Activated T-helper 17 cell treated with anti-CD3 and anti-CD28 coated beads, Interleukin-2, amount 50 U/mL, for 72 hours (primary cell): ENCODE data around the gene TMEM132A. TPM values are rescaled to one million over a fixed set of nuclear protein-coding genes. Genes with fewer than 3 reads are reported as not detected.

Experiments
- ATAC-seq: fragments of 150-1000 bp; cut with Tn5 transposase; replicated peaks from 2 replicates; pipeline ENCODE4 v1.10.0; 2021; ENCODE audit warnings: mild to moderate bottlenecking, moderate library complexity
- H3K27ac Mint-ChIP-seq: one replicate; pipeline ENCODE4 v1.8.0; 2022; ENCODE audit warnings: mixed read lengths
- H3K27me3 Mint-ChIP-seq: one replicate; pipeline ENCODE4 v1.8.0; 2022; ENCODE audit warnings: mixed read lengths
- H3K36me3 Mint-ChIP-seq: one replicate; pipeline ENCODE4 v1.8.0; 2022; ENCODE audit warnings: low read depth, mild to moderate bottlenecking, mixed read lengths
- H3K4me1 Mint-ChIP-seq: one replicate; pipeline ENCODE4 v1.8.0; 2022; ENCODE audit warnings: mixed read lengths
- H3K4me3 Mint-ChIP-seq: one replicate; pipeline ENCODE4 v1.8.0; 2022; ENCODE audit warnings: mild to moderate bottlenecking, mixed read lengths
- H3K9me3 Mint-ChIP-seq: one replicate; pipeline ENCODE4 v1.8.0; 2022; ENCODE audit warnings: mixed read lengths
- total RNA-seq, 2 donors: library from RNA; stranded (reverse); gene quantifications; one replicate each; pipeline ENCODE4 v1.2.3, GENCODE V29; 2022

Gene TMEM132A
- total RNA-seq, 2 donors from 2014 or later, result 0.29 TPM; not detected in 1

DNA sequence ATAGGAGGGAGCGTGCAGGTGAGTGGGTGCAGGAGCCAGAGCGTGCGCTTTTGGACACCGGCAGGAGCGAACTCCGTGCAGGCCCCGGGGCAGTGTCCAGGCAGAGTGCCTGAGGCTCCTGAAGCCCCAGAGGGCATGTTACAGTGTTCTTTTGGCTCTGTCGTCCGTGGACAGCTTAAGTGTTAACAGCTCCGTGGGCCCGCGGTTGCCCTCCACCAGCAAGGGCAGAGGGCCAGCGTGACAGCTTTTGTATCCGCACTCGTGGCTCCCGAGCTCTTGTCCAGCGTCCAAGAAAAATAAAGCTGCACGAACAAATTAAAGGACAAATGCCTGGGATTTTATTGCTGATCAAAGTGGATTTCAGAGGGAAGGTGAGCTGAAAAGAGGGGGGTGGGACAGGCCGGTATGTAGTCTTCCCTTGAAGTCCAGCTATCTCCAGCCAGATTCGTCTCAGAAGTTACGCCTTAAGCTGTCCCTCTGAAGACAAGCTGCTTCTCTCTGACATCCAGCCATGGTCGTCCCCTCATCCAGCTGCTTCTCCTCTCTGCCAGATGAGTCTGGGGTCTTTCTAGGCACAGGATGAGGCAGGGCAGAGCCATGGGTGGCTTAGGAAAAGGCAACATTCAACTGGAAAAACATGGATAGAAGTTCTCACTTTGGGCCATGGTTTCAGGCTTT is 11.3 kb upstream of the TMEM132A start:
- H3K27me3 Mint-ChIP-seq, result no peaks in the 10 kb centered on the region
- peaks cover 18% of the 10 kb centered on the region for H3K36me3 Mint-ChIP-seq
- H3K4me1 Mint-ChIP-seq, result peaks cover 39% of the 10 kb centered on the region
- no peaks in the 10 kb centered on the region for H3K9me3 Mint-ChIP-seq
- H3K4me3 Mint-ChIP-seq, result peak overlapping the region; percentile 93
- ATAC-seq, result no peak
- H3K27ac Mint-ChIP-seq, result peak overlapping the region; percentile 90

GRCh38 chr11:60913793-60914632 is 10.2 kb upstream of the TMEM132A start, which contains the start of gene TMEM109:
Gene TMEM109 (plus strand): TSS chr11:60914158. CDS start chr11:60919694, 5,536 bp downstream.
- H3K4me3 Mint-ChIP-seq, result peak within 1 kb of the TSS; percentile 93
- H3K36me3 Mint-ChIP-seq, result peaks cover 28% of the 10 kb centered on the region
- ATAC-seq, result peak; percentile 80
- peak within 1 kb of the TSS; percentile 90 for H3K27ac Mint-ChIP-seq
- no peaks in the 10 kb centered on the region for H3K27me3 Mint-ChIP-seq
- H3K4me1 Mint-ChIP-seq, result peaks cover 39% of the 10 kb centered on the region
- no peaks in the 10 kb centered on the region for H3K9me3 Mint-ChIP-seq

- peaks cover 39% of the 10 kb centered on the region for H3K4me1 Mint-ChIP-seq
- ATAC-seq, result peak; percentile 27
These were observed 9.5 kb upstream of the TMEM132A start for GRCh38 chr11:60914633-60915247.

DNA sequence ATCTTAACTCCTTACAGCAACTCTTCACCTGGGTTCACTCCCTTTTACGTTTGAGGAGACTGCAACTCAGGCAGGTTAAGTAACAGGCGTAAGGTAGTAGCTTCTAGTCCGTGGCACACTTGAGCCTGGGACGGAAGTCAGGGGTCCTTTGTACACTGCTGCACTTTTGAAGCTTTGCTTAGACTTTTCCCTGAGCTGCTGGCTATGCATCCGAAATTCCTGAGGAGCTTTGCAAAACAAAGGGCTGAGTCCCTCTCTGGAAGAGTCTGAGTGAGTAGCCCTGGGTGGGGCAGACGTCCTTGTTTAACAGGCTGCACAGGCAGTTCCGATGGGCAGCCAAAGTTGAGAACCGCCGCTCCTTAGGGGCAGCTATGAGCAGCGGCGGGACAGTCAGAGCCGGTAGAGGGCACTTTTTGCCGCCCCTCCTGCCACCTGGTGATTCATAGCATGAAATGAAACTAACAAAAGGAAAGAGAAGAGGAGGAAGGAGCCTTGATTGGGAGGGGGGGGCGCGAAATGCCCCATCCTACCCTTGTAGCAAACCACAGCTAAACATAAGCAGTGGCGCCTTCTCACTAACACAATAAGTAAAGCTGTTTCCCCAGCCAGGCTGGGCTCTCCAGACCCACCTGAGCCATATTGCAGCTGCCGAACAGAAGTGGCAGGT is 8.9 kb upstream of the TMEM132A start:
- Mint-ChIP-seq H3K36me3 (peaks cover 42% of the 10 kb centered on the region), H3K9me3 (no peaks in the 10 kb centered on the region), H3K4me1 (peaks cover 38% of the 10 kb centered on the region), H3K27ac (peak overlapping the region; percentile 87), H3K27me3 (no peaks in the 10 kb centered on the region), H3K4me3 (peak overlapping the region; percentile 93)
- peak; percentile 66 for ATAC-seq

More at GRCh38 chr11:60914633-60915247, 9.5 kb upstream of the TMEM132A start:
- H3K36me3 Mint-ChIP-seq, result peaks cover 35% of the 10 kb centered on the region
- H3K27me3 Mint-ChIP-seq, result no peaks in the 10 kb centered on the region
- no peaks in the 10 kb centered on the region for H3K9me3 Mint-ChIP-seq
- peak overlapping the region; percentile 93 for H3K4me3 Mint-ChIP-seq
- H3K27ac Mint-ChIP-seq, result peak overlapping the region; percentile 87

DNA sequence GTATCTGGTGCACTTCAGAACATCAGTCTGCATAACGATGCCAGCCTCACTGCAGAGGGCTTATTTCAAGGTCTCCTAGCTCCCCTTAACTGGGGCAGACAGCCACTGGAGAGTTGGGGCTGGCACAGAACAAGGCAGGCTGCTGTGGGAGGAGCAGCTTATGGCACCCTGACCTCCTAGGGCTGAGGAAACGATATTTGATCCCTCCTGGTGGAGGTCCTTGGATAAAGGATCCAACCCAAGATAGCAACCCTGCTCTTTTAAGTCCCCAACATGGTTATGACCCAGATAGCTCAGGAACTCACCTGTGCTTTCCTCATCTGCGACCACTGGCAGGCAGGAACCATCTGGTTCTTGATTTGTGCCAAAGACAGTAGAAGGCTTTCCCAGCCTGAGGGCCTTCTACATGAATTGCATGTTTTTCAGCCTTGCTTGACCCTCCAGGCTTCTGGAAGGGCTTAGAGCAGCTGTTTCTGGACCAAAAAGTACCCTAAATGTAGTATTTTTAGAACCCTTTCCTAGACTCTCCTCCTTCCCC is 7.5 kb upstream of the TMEM132A start:
- ATAC-seq, result no peak
- H3K4me3 Mint-ChIP-seq, result peak overlapping the region; percentile 93
- H3K9me3 Mint-ChIP-seq, result no peaks in the 10 kb centered on the region
- H3K36me3 Mint-ChIP-seq, result peaks cover 55% of the 10 kb centered on the region
- H3K4me1 Mint-ChIP-seq, result peaks cover 32% of the 10 kb centered on the region
- no peak overlapping the region for H3K27ac Mint-ChIP-seq
- H3K27me3 Mint-ChIP-seq, result no peaks in the 10 kb centered on the region

DNA sequence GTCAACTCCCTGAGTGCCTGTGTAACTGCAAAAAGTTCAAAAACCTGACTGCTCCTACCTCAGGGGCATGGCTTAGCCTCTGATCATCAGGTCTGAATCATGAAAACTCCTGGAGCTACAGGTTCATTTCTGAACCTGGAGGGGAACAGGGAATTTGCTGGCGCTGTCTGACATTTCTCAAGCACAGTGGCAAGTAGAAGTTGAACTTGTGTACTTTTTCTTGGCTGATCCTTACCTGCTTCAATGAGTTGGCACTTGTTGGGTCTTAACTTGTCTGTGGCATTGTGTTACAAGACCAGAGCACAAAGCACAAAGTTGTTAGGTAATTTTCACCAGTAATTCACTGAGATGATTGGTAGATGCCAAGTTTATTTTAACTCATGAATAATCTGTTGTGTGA is 7.0 kb upstream of the TMEM132A start:
- peaks cover 60% of the 10 kb centered on the region for H3K36me3 Mint-ChIP-seq
- peaks cover 28% of the 10 kb centered on the region for H3K4me1 Mint-ChIP-seq
- H3K9me3 Mint-ChIP-seq, result no peaks in the 10 kb centered on the region
- peaks cover under 1% of the 10 kb centered on the region for H3K27me3 Mint-ChIP-seq
- peak overlapping the region; percentile 93 for H3K4me3 Mint-ChIP-seq
- no peak overlapping the region for H3K27ac Mint-ChIP-seq
- ATAC-seq, result no peak

- peaks cover 72% of the 10 kb centered on the region for H3K36me3 Mint-ChIP-seq
- peaks cover 30% of the 10 kb centered on the region for H3K4me1 Mint-ChIP-seq
- H3K4me3 Mint-ChIP-seq, result no peak overlapping the region
- H3K27ac Mint-ChIP-seq, result no peak overlapping the region
- peaks cover 4% of the 10 kb centered on the region for H3K27me3 Mint-ChIP-seq
- no peaks in the 10 kb centered on the region for H3K9me3 Mint-ChIP-seq
- ATAC-seq, result no peak
These were observed 5.9 kb upstream of the TMEM132A start for GRCh38 chr11:60918251-60918938.

DNA sequence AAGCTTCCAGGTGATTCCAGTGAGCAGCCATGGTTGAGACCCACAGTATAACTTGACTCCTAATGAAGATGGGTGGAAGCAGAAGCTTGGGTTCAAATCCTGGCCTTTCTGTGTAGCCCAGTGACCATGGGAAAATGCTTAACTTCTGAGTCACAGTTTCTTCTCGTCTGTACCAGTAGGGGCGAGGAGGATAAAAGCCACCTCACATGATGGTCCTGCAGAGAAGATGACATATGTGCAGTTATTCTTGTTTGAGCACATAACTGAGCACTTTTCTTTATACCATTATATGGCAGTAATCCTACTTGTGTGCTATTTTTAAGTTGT is 5.4 kb upstream of the TMEM132A start:
- no peak for ATAC-seq
- Mint-ChIP-seq H3K36me3 (peaks cover 75% of the 10 kb centered on the region), H3K27me3 (peaks cover 4% of the 10 kb centered on the region), H3K9me3 (no peaks in the 10 kb centered on the region), H3K4me1 (peaks cover 27% of the 10 kb centered on the region), H3K4me3 (no peak overlapping the region), H3K27ac (no peak overlapping the region)

- Mint-ChIP-seq H3K4me3 (no peak overlapping the region), H3K27me3 (peaks cover 4% of the 10 kb centered on the region), H3K9me3 (no peaks in the 10 kb centered on the region), H3K4me1 (peaks cover 27% of the 10 kb centered on the region), H3K36me3 (peaks cover 76% of the 10 kb centered on the region), H3K27ac (no peak overlapping the region)
- no peak for ATAC-seq
These were observed 4.9 kb upstream of the TMEM132A start for GRCh38 chr11:60919320-60919719.

- Mint-ChIP-seq H3K9me3 (no peaks in the 10 kb centered on the region), H3K36me3 (peaks cover 76% of the 10 kb centered on the region), H3K27ac (no peak overlapping the region), H3K4me1 (peaks cover 25% of the 10 kb centered on the region), H3K4me3 (no peak overlapping the region), H3K27me3 (peaks cover 4% of the 10 kb centered on the region)
- no peak for ATAC-seq
These were observed 4.3 kb upstream of the TMEM132A start for GRCh38 chr11:60919956-60920355.

GRCh38 chr11:60921259-60921658 is 3.0 kb upstream of the TMEM132A start:
- peaks cover 17% of the 10 kb centered on the region for H3K4me1 Mint-ChIP-seq
- ATAC-seq, result no peak
- peaks cover 67% of the 10 kb centered on the region for H3K36me3 Mint-ChIP-seq
- no peaks in the 10 kb centered on the region for H3K9me3 Mint-ChIP-seq
- no peak overlapping the region for H3K27ac Mint-ChIP-seq
- H3K4me3 Mint-ChIP-seq, result no peak overlapping the region
- H3K27me3 Mint-ChIP-seq, result peaks cover 13% of the 10 kb centered on the region

DNA sequence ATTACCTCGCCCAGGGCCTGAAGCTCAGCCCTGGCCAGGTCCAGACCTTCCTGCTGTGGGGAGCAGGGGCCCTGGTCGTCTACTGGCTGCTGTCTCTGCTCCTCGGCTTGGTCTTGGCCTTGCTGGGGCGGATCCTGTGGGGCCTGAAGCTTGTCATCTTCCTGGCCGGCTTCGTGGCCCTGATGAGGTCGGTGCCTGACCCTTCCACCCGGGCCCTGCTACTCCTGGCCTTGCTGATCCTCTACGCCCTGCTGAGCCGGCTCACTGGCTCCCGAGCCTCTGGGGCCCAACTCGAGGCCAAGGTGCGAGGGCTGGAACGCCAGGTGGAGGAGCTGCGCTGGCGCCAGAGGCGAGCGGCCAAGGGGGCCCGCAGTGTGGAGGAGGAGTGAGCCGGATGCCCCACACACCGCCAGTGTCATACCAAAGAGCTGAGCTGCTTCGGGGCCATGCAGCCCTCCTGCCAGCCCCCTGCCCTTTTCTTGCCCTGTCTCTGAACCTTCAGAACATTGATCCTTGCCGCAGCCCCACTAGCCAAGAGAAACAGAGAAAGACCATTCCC is 2.4 kb upstream of the TMEM132A start:
- peaks cover 15% of the 10 kb centered on the region for H3K4me1 Mint-ChIP-seq
- H3K4me3 Mint-ChIP-seq, result no peak overlapping the region
- no peak overlapping the region for H3K27ac Mint-ChIP-seq
- peaks cover 13% of the 10 kb centered on the region for H3K27me3 Mint-ChIP-seq
- no peak for ATAC-seq
- H3K36me3 Mint-ChIP-seq, result peaks cover 67% of the 10 kb centered on the region
- H3K9me3 Mint-ChIP-seq, result no peaks in the 10 kb centered on the region

- Mint-ChIP-seq H3K4me1 (peaks cover 10% of the 10 kb centered on the region), H3K36me3 (peaks cover 63% of the 10 kb centered on the region), H3K4me3 (no peak overlapping the region), H3K27me3 (peaks cover 13% of the 10 kb centered on the region), H3K27ac (no peak overlapping the region), H3K9me3 (no peaks in the 10 kb centered on the region)
- no peak for ATAC-seq
These were observed 1.4 kb upstream of the TMEM132A start for GRCh38 chr11:60922906-60923305.
